Gastroesophageal sphincter (tissue), 4 donors: ENCODE data around the gene GPR137. TPM values are rescaled to one million over a fixed set of nuclear protein-coding genes. Genes with fewer than 3 reads are reported as not detected.

Experiments
- ATAC-seq: fragments of 150-250 bp; one replicate; pipeline ENCODE4 v1.9.1; 2016; ENCODE audit warnings: mild to moderate bottlenecking, moderate library complexity
- H3K27ac ChIP-seq, 4 donors: fragments of 200-600 bp; sonication (generic) in 3 of 4; 1 replicate in 3 of 4; 2 replicates in 1 of 4; pipeline ENCODE4 v1.5.1; 2016 to 2019
- H3K27me3 ChIP-seq: fragments of 200-600 bp; sonication (generic); one replicate; pipeline ENCODE4 v1.5.1; 2019
- H3K36me3 ChIP-seq, 2 donors: fragments of 200-600 bp; sonication (generic); one replicate each; pipeline ENCODE4 v1.5.1; 2019; ENCODE audit warnings: control low read depth in 1 of 2
- H3K4me1 ChIP-seq, 3 donors: fragments of 200-600 bp; sonication (generic); 1 replicate in 2 of 3; 2 replicates in 1 of 3; pipeline ENCODE4 v1.5.1; 2016 to 2019; ENCODE audit warnings: control low read depth in 2 of 3
- H3K4me3 ChIP-seq, 2 donors: fragments of 200-600 bp; sonication (generic); one replicate each; pipeline ENCODE4 v1.5.1; 2019; ENCODE audit warnings: mild to moderate bottlenecking in 1 of 2, moderate library complexity in 1 of 2
- H3K9me3 ChIP-seq, 3 donors: fragments of 200-600 bp; sonication (generic); one replicate each; pipeline ENCODE4 v1.5.1; 2017 to 2019; ENCODE audit warnings: control low read depth in 2 of 3
- CTCF ChIP-seq, 4 experiments: fragments of 200-600 bp in 2 of 4; fragments of 450-650 bp in 2 of 4; sonication (generic) in 1 of 4; IDR thresholded peaks; one replicate each; pipeline ENCODE4 v1.5.1; 2017 to 2019; ENCODE audit warnings: antibody characterized with exemption in 4 of 4, mild to moderate bottlenecking in 2 of 4, moderate library complexity in 2 of 4
- EP300 ChIP-seq: sonication (generic); formaldehyde crosslinking; IDR thresholded peaks from one replicate; pipeline ENCODE4 v1.6.1; 2017; ENCODE audit warnings: antibody characterized with exemption, mild to moderate bottlenecking
- POLR2A ChIP-seq, 2 donors: fragments of 450-650 bp; IDR thresholded peaks; one replicate each; pipeline ENCODE4 v1.6.1; 2017; ENCODE audit warnings: antibody characterized with exemption in 2 of 2, mild to moderate bottlenecking in 2 of 2, moderate library complexity in 1 of 2
- POLR2AphosphoS5 ChIP-seq: sonication (generic); formaldehyde crosslinking; IDR thresholded peaks from one replicate; pipeline ENCODE4 v1.6.1; 2017; ENCODE audit warnings: antibody characterized with exemption
- WGBS, 2 donors: methylation state at CpG; one replicate each; pipeline ENCODE4 v1.1.5; 2018; ENCODE audit warnings: low coverage in 1 of 2; 5-methylcytosine and 5-hydroxymethylcytosine counted together
- total RNA-seq, 4 donors: library from RNA; depleted of rRNA; stranded (reverse); fragments of >200 nt; gene quantifications; one replicate each; pipeline ENCODE4 v1.1.0, GENCODE V29; 2016

The GPR137 gene
- total RNA-seq: 10 to 100 TPM; 14.0 to 37.1 (median 27.6) TPM

DNA sequence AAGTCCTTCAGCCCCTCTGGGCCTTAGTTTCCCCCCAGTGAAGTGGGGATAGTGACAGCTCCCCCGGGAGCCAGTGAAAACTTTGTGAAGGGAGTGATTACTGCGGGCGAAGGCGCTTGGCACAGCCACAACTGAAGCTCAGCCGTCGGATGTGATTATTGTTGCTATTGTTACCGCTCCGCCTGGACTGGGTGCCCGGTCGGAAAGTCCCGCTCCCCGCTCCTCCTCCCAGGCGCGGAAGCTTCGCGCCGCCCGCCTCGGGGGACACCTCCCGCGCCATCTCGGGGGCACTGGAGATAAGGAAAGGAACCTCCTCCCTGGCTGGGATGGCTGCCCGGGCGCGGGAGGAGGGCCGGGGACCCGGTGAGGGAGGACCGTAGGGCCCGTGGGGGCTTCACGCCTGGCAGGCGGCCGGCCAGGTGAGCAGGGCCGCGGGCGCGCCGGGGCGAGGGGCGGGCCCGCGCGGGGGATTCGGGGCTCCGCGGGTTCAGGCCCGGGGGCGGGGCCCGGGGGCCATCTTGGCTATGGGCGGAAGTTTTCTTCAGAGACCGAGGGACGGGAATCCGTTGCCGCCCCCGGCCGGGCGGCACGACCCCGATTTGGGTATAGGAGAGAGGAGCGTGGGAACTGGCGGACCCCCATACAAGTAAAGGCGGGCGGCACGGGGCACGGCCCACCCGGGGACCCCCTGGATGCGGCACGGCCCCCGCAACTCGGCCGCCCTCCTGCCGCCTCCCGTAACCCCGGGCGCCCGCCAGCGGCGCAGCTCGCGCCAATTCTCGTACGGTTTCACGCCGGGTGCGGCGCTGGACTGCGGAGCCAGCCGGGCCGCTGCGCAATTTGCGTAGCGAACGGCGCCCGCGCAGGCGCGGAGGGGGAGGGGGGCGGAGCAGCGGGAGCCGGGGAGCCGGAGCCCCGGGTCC, at the start of gene GPR137:
GPR137 (plus strand) TSS at position 887 of the 923 bp plus-strand sequence. CDS start 677 bp downstream, outside the sequence.
- Histone ChIP-seq H3K27ac (peak within 1 kb of the TSS; percentile 87 to 97 (median 94)), H3K4me1 (peaks cover 0 to 54% (median 22%) of the 10 kb centered on the region in 3 donors)
- ATAC-seq: peak; percentile 79

DNA sequence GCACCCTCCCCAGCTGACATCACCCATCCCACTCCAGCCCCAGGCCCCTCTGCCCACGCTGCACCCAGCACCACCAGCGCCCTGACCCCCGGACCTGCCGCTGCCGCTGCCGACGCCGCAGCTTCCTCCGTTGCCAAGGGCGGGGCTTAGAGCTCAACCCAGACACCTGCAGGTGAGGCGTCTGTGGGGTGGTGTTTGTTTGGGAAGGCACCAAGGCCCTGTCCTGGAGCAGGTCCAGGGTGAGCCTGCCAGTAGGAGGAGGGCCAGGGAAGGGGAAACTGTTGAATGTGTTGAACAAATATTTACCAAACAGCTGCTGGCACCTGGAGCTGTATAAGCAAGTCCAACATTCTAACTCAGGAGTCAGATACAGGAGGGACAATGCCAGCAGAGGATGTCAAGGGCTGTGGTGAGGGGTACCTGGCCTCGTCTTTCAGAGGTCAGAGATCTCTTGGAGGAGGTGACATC, 48.1 kb upstream of the GPR137 start:
- ATAC-seq: no peak

More for the DNA sequence above, at the start of gene GPR137:
- Histone ChIP-seq H3K9me3 (no peaks in the 10 kb centered on the region), H3K4me3 (peak within 1 kb of the TSS; percentile 72), H3K27me3 (peaks cover 8% of the 10 kb centered on the region), H3K36me3 (peaks cover 0 to 48% of the 10 kb centered on the region in 2 donors)
- WGBS, 2 donors: 0% methylated on average over 6 of the region's 102 CpGs; no CpG with 5 or more reads in 1 of the 2 donors
- peak; percentile 23 for TF ChIP-seq POLR2AphosphoS5
- TF ChIP-seq CTCF (IDR thresholded peaks at IDR 0.05): peak in 1 of 4 experiments; percentile 17
- TF ChIP-seq POLR2A (IDR thresholded peaks at IDR 0.05): peak; percentile 33 to 40
- TF ChIP-seq EP300: no peak

DNA sequence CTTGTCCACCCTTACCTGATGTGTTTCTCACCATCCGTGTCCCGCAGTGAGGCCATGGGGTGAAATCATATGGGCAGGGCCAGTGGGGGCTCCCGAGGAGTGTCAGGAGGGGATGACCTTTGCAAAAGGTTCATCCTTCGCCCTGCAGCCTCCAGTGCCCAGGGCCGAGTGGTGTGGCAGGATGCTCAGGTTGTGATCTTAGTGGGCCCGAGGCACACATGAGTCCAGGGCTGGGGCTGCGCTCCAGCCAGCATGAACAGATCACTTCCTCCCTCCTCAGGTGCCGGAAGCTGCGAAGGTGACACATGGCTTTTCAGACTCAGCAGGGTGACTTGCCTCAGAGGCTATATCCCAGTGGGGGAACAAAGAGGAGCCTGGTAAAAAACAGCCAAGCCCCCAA, 47.6 kb upstream of the GPR137 start:
- no peak for TF ChIP-seq POLR2AphosphoS5
- TF ChIP-seq POLR2A (IDR thresholded peaks at IDR 0.05): no peak
- no peak for TF ChIP-seq EP300
- no peak for TF ChIP-seq CTCF (IDR thresholded peaks at IDR 0.05)
- Histone ChIP-seq H3K9me3 (no peaks in the 10 kb centered on the region), H3K36me3 (peaks cover 0 to 42% of the 10 kb centered on the region in 2 donors), H3K4me1 (peaks cover 3 to 59% (median 32%) of the 10 kb centered on the region in 3 donors), H3K4me3 (no peak overlapping the region), H3K27me3 (no peaks in the 10 kb centered on the region), H3K27ac (peak overlapping the region in 1 of 4 donors; percentile 95)
- WGBS, 2 donors: no CpG with 5 or more reads among the region's 9 CpGs
- no peak for ATAC-seq

More for the DNA sequence above, 48.1 kb upstream of the GPR137 start:
- Histone ChIP-seq H3K36me3 (peaks cover 0 to 40% of the 10 kb centered on the region in 2 donors), H3K4me1 (peaks cover 3 to 59% (median 26%) of the 10 kb centered on the region in 3 donors), H3K4me3 (no peak overlapping the region), H3K27me3 (no peaks in the 10 kb centered on the region), H3K27ac (peak overlapping the region in 1 of 4 donors; percentile 95), H3K9me3 (no peaks in the 10 kb centered on the region)
- WGBS, 2 donors: 80 to 83% methylated on average over 1 of the region's 12 CpGs
- no peak for TF ChIP-seq EP300
- no peak for TF ChIP-seq POLR2AphosphoS5
- no peak for TF ChIP-seq POLR2A (IDR thresholded peaks at IDR 0.05)
- TF ChIP-seq CTCF (IDR thresholded peaks at IDR 0.05): no peak

DNA sequence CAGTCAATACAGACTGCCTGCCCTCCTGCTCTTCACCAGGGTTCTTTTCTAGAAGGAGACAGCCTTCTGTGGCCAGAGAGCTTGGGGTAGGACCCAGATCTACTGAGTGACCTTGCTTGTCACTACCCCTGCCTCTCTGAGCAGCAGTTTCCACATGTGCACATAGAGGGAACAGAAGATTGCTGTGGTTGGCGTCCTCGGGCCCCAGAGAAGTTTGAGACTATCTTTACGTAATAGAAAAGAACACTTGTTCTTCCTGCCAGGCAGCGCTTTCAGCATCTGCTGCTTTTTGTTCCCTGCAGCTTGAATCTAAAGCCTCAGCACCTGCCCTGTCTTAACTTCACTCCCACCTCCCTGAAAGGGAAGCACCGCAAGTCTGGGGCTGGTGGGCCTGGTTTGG, 46.6 kb upstream of the GPR137 start:
- 74 to 84% methylated on average over 5 of the region's 5 CpGs for WGBS, 2 donors
- TF ChIP-seq POLR2AphosphoS5 (no peak), EP300 (no peak), CTCF (IDR thresholded peaks at IDR 0.05) (no peak), POLR2A (IDR thresholded peaks at IDR 0.05) (no peak)
- H3K4me3 ChIP-seq: no peak overlapping the region
- peaks cover 3 to 54% (median 33%) of the 10 kb centered on the region in 3 donors for H3K4me1 ChIP-seq
- H3K36me3 ChIP-seq: peaks cover 0 to 51% of the 10 kb centered on the region in 2 donors
- ATAC-seq: no peak
- peak overlapping the region in 2 of 4 donors; percentile 95 to 99 for H3K27ac ChIP-seq
- H3K9me3 ChIP-seq: no peaks in the 10 kb centered on the region
- H3K27me3 ChIP-seq: no peaks in the 10 kb centered on the region
